Body of pancreas (tissue), 4 donors: ENCODE results near the gene TMC5. TPM values are rescaled to one million over a fixed set of nuclear protein-coding genes. Genes with fewer than 3 reads are reported as not detected.

Experiments used
- ATAC-seq: fragments of 150-250 bp; one replicate; pipeline ENCODE4 v1.9.1; 2016
- DNase-seq, 4 donors: peaks; one replicate each; pipeline ENCODE4 v3.0.0-alpha.2; 2019
- H3K27ac ChIP-seq, 4 donors: fragments of 200-600 bp; sonication (generic); 1 replicate in 3 of 4; 2 replicates in 1 of 4; pipeline versions ENCODE4 v1.5.1 to v1.6.1; 2016 to 2019; ENCODE audit warnings: mild to moderate bottlenecking in 1 of 4, mixed read lengths in 1 of 4, moderate library complexity in 1 of 4
- H3K27me3 ChIP-seq, 2 donors: fragments of 200-600 bp; sonication (generic); one replicate each; pipeline ENCODE4 v1.6.0; 2016; ENCODE audit warnings: mild to moderate bottlenecking in 1 of 2
- H3K36me3 ChIP-seq, 2 donors: fragments of 200-600 bp; sonication (generic); replicated peaks in 1 of 2; 2 replicates each; pipeline ENCODE4 v1.5.1; 2016; ENCODE audit warnings: low read depth in 2 of 2; ENCODE audit not compliant: insufficient read depth in 1 of 2
- H3K4me1 ChIP-seq: fragments of 200-600 bp; sonication (generic); one replicate; pipeline ENCODE4 v1.6.0; 2016
- H3K4me3 ChIP-seq, 2 donors: fragments of 200-600 bp; sonication (generic); 1 replicate in 1 of 2; 2 replicates in 1 of 2; pipeline ENCODE4 v1.5.1; 2016 to 2019
- H3K9me3 ChIP-seq, 3 donors: fragments of 200-600 bp; sonication (generic); 1 replicate in 2 of 3; 2 replicates in 1 of 3; pipeline ENCODE4 v1.5.1; 2016
- POLR2A ChIP-seq, 3 donors: fragments of 450-650 bp; IDR thresholded peaks; one replicate each; pipeline ENCODE4 v1.6.1; 2016; ENCODE audit warnings: antibody characterized with exemption in 3 of 3, mild to moderate bottlenecking in 2 of 3
- WGBS, 2 donors: methylation state at CpG; one replicate each; pipeline ENCODE4 v1.1.5; 2017; 5-methylcytosine and 5-hydroxymethylcytosine counted together
- intact Hi-C: fragments of 100-400 bp; cut with DNase I; formaldehyde crosslinking; loops from one replicate; pipeline ENCODE4 v1.15.1; 2023
- total RNA-seq, 2 donors: library from RNA; depleted of rRNA; stranded (reverse); fragments of >200 nt; gene quantifications; one replicate each; pipeline ENCODE4 v1.1.0, GENCODE V29; 2016
- TF ChIP-seq, protein P1 (sequence below), 7 experiments: fragments of 450-650 bp in 4 of 7; fragments of 200-600 bp in 3 of 7; sonication (generic) in 3 of 7; IDR thresholded peaks; one replicate each; pipeline ENCODE4 v1.5.1; 2016 to 2019; ENCODE audit warnings: antibody characterized with exemption in 7 of 7

Gene TMC5
- total RNA-seq, 2 donors from 2014 or later = 0.66 to 2.3 TPM

DNA sequence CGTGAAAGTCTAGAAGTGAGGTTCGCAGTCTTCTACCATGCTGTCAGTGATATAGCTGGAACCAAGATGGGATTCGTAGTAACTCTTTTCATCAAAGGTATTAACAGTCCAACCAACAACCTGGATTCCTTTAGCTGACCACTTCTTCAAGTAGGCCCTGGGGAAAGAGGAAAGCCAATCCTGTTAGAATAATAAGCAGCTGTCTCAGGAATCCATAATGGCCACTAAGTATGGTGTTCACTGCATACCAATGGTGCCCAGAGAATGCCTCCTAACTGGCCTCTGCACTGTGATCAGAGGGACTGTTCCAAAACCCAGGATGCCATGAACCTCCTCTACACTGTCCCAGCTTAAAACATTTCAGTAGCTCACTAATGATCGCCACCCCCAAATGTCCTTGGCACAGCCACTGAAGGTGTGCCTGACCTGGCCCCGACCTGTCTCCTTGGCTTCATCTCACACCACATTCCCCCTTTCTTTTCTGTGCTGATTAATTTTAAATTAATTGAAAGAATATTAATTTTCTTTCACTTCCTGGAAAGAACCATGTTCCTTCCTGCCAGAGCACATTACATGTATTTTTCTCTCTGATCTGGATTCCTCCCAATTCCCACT is 85.9 kb downstream of the TMC5 start:
- H3K9me3 ChIP-seq = no peaks in the 10 kb centered on the region
- TF ChIP-seq POLR2A (IDR thresholded peaks at IDR 0.05) = no peak
- TF ChIP-seq, protein P1, sequence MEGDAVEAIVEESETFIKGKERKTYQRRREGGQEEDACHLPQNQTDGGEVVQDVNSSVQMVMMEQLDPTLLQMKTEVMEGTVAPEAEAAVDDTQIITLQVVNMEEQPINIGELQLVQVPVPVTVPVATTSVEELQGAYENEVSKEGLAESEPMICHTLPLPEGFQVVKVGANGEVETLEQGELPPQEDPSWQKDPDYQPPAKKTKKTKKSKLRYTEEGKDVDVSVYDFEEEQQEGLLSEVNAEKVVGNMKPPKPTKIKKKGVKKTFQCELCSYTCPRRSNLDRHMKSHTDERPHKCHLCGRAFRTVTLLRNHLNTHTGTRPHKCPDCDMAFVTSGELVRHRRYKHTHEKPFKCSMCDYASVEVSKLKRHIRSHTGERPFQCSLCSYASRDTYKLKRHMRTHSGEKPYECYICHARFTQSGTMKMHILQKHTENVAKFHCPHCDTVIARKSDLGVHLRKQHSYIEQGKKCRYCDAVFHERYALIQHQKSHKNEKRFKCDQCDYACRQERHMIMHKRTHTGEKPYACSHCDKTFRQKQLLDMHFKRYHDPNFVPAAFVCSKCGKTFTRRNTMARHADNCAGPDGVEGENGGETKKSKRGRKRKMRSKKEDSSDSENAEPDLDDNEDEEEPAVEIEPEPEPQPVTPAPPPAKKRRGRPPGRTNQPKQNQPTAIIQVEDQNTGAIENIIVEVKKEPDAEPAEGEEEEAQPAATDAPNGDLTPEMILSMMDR (IDR thresholded peaks at IDR 0.05) = no peak
- no peaks in the 10 kb centered on the region for H3K4me1 ChIP-seq
- H3K27ac ChIP-seq = peak overlapping the region in 2 of 4 donors; percentile 42 to 48
- H3K4me3 ChIP-seq = no peak overlapping the region
- DNase-seq (peak in 2 of 4 donors; percentile 29 to 33), ATAC-seq (peak; percentile 54)
- 79 to 84% methylated on average over 5 of the region's 5 CpGs for WGBS, 2 donors
- intact Hi-C loops = loop anchor here (5.0 kb wide), 1 partner anchor 106 kb away; no protein-coding TSS in a partner anchor
- H3K27me3 ChIP-seq = no peaks in the 10 kb centered on the region
- peaks cover 17 to 23% of the 10 kb centered on the region in 2 donors for H3K36me3 ChIP-seq

DNA sequence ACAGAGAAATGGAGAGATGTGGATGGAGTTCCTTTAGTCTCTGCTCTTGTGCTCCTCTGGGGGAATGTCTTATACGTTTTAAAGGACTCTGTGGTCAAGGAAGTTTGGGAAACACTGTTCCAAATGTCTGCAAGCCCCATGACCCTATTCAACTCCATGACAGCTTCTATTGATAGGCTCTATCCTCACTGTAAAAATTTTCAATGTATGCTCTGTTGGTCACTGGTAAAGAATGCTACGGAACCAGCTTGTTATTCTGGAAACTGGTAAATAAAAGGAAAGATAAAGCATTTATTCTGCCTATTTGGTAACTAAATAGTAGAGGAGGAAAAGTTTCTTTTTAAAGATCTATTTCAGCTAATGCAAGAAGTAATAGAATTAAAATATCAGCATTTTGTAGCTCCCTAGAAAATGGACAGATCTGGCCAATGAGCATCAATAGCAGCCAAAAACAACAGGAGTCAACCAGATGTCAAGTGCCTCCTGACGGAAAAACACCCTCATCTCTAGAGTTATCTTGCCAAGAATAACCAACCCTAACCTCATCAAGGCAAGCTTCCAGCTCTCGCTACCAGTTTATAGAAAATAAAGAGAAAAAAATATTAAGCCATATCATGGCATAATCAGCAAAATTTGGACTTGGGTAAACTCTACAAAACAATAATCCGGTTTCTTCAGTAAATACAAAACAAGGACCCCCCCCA is 88.1 kb downstream of the TMC5 start:
- DNase-seq = no peak

DNA sequence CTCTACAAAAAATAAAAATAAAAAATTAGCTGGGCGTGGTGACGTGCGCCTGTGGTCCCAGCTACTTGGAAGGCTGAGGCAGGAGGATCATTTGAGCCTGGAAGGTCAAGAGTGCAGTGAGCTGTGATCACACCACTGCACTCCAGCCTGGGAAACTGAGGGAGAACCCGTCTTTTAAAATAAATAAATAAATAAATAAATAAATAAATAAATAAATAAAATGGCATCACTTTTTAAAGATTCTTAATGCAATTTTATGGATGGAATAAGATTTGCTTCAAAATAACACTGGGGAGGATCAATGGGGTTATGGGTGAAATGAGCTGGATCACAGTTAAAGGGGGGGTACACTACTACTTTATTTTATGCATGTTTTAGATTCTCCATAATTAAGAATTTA is 89.3 kb downstream of the TMC5 start:
- H3K9me3 ChIP-seq = no peaks in the 10 kb centered on the region
- ATAC-seq = no peak
- H3K36me3 ChIP-seq = peaks cover 7 to 22% of the 10 kb centered on the region in 2 donors
- H3K27me3 ChIP-seq = no peaks in the 10 kb centered on the region
- TF ChIP-seq, protein P1 (IDR thresholded peaks at IDR 0.05) = no peak
- TF ChIP-seq POLR2A (IDR thresholded peaks at IDR 0.05) = no peak
- intact Hi-C loops = no loop called here
- 98 to 99% methylated on average over 4 of the region's 4 CpGs for WGBS, 2 donors
- no peak overlapping the region for H3K27ac ChIP-seq
- no peak for DNase-seq
- no peaks in the 10 kb centered on the region for H3K4me1 ChIP-seq
- no peak overlapping the region for H3K4me3 ChIP-seq

More for the DNA sequence above, 88.1 kb downstream of the TMC5 start:
- TF ChIP-seq POLR2A (IDR thresholded peaks at IDR 0.05) = no peak
- TF ChIP-seq, protein P1 (IDR thresholded peaks at IDR 0.05) = no peak
- no peak for ATAC-seq
- Histone ChIP-seq H3K27me3 (no peaks in the 10 kb centered on the region), H3K9me3 (no peaks in the 10 kb centered on the region), H3K36me3 (peaks cover 13 to 25% of the 10 kb centered on the region in 2 donors), H3K27ac (peak overlapping the region in 1 of 4 donors; percentile 3), H3K4me1 (no peaks in the 10 kb centered on the region), H3K4me3 (no peak overlapping the region)
- intact Hi-C loops = no loop called here
- 76 to 79% methylated on average over 5 of the region's 5 CpGs for WGBS, 2 donors

DNA sequence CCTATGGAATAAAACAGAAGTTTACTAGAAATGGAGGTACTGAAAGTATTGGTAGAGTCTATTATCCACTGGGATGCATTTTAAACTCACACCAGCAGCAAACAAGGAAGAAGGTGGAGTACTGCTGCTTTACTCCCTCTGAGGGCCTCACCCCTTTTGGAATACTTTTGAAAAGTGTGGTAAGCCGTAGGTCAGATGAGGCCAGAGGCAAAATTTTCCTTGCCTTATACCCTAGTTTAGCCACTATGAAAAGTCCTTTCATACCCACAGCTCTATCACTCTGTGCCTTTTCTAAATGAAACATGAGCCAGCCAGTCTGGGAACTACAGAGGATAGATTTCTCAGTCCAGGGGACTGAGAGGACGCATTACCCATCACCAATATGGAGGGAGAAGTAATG is 90.2 kb downstream of the TMC5 start:
- DNase-seq (no peak), ATAC-seq (no peak)
- Histone ChIP-seq H3K36me3 (peaks cover 5 to 21% of the 10 kb centered on the region in 2 donors), H3K27me3 (no peaks in the 10 kb centered on the region), H3K4me3 (no peak overlapping the region), H3K27ac (no peak overlapping the region), H3K9me3 (no peaks in the 10 kb centered on the region), H3K4me1 (no peaks in the 10 kb centered on the region)
- TF ChIP-seq, protein P1 (IDR thresholded peaks at IDR 0.05) = no peak
- no peak for TF ChIP-seq POLR2A (IDR thresholded peaks at IDR 0.05)
- intact Hi-C loops = no loop called here
- 91 to 92% methylated on average over 2 of the region's 2 CpGs for WGBS, 2 donors
